Testis (tissue), 2 donors: Measurements from ENCODE around the gene CAMP.

Experiments
- POLR2A ChIP-seq: fragments of 450-650 bp; IDR thresholded peaks from one replicate; pipeline ENCODE4 v1.6.1; 2017; ENCODE audit warnings: antibody characterized with exemption, mild to moderate bottlenecking, moderate library complexity
- TF ChIP-seq, protein P1 (sequence below), 3 experiments: fragments of 450-650 bp in 2 of 3; fragments of 200-600 bp in 1 of 3; sonication (generic) in 1 of 3; IDR thresholded peaks; one replicate each; pipeline ENCODE4 v1.5.1; 2016 to 2019; ENCODE audit warnings: antibody characterized with exemption in 3 of 3, mild to moderate bottlenecking in 2 of 3, moderate library complexity in 1 of 3

DNA sequence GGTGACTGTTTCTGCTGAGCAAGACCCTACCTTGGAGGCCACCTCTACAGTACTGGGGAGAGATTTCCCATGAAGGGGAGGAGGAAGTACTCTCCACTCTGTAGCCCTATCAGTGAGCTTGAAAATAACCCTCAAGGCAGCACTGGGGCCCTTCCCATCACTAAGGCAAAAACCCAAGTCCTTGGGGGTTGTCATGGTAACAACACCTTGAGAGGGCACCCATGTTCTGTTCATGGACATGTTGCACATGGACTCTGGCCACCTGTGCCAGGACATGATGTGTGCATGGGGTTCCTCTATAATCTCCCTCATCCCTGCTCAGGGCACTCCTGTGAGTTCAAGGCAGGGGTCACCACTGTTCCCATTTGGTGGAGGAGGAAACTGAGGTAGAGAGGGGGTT lies 24.2 kb upstream of the CAMP start:
- no peak for TF ChIP-seq POLR2A
- TF ChIP-seq, protein P1, sequence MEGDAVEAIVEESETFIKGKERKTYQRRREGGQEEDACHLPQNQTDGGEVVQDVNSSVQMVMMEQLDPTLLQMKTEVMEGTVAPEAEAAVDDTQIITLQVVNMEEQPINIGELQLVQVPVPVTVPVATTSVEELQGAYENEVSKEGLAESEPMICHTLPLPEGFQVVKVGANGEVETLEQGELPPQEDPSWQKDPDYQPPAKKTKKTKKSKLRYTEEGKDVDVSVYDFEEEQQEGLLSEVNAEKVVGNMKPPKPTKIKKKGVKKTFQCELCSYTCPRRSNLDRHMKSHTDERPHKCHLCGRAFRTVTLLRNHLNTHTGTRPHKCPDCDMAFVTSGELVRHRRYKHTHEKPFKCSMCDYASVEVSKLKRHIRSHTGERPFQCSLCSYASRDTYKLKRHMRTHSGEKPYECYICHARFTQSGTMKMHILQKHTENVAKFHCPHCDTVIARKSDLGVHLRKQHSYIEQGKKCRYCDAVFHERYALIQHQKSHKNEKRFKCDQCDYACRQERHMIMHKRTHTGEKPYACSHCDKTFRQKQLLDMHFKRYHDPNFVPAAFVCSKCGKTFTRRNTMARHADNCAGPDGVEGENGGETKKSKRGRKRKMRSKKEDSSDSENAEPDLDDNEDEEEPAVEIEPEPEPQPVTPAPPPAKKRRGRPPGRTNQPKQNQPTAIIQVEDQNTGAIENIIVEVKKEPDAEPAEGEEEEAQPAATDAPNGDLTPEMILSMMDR (IDR thresholded peaks at IDR 0.05) = no peak
